Measurements from ENCODE around the gene PATJ.
A peak's percentile ranks its signal among the peaks of the same experiment; 100 is the strongest.
"Not testable (repeated sequence)": the region's sequence is repeated elsewhere in the genome, so short reads cannot be mapped to it uniquely, and the experiment has no call there.

The PATJ gene

DNA sequence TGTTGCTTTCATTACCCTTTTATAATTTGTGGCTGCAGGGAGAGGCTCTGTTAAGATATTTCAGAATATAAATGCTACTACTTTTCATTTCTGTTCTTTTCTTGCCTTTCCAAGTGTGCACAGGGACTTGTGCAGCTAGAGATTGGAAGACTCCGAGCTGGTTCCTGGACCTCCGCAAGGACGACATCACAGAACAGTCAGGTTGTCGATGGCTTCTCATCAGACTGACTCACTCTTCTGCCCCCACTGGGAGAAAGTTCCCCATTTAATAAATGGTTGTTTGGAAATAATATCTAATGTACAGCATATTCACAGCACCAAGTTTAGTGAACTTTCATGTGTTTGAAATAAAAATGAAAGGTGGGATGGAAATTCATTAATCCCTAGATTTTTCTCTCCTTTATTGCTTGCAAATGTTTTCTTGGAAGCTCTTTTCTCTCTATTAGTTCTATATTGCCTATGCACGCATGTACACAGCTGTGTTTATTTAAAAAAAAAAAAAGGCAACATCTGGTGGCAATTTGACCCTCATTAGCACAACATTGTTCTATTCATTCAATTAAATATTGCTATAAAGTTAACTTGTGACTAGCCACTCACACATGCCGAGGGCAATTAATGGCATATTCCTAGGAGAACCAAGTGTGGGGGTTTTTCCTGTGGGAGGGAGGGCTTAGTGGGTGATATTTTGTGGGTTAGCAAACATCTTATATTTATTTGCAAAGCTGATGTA, 374.9 kb downstream of the PATJ start:
- no peak for ATAC-seq
- H3K4me1 Mint-ChIP-seq = no peaks in the 10 kb centered on the region
- H3K9me3 Mint-ChIP-seq = no peaks in the 10 kb centered on the region
- H3K27ac Mint-ChIP-seq = no peak overlapping the region
- no peak for DNase-seq
- H3K36me3 Mint-ChIP-seq (ENCODE audit: low read depth) = peaks cover 1% of the 10 kb centered on the region
- H3K4me3 Mint-ChIP-seq = no peak overlapping the region
- H3K27me3 Mint-ChIP-seq = no peaks in the 10 kb centered on the region

DNA sequence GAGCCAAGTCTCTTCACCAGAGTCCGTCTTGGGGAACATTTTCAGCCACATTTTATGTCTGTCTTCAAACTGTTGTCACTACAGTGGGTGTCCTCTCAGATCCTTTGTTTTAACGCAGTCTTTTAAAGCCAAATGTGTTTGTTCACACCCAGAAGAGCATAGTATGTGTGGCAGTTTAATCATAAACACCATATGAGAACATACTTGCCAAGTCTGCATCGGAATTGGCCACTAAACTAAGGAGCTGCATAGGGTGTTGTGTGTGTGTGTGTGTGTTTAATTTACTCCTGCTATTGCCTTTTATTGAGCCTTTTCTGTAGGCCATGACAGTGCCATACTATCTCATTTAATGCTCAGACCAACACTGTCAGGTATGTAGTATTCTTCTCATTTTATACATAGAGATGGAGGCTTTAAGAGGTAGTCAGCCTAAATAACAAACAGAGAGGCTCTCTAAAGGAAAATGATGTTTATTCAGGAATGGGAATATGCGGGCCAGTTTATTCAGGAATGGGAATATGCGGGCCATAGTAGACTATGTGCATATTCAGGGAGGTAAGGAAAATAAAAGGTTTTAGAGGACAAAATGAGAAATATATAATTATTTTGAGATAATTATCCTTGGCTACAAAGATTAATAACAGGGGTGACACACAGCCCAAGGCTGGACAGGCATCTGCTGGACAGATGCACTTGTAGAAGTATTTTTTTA, 384.5 kb downstream of the PATJ start:
- ATAC-seq (no peak), DNase-seq (no peak)
- H3K36me3 Mint-ChIP-seq (ENCODE audit: low read depth) = no peaks in the 10 kb centered on the region
- H3K9me3 Mint-ChIP-seq = no peaks in the 10 kb centered on the region
- no peak overlapping the region for H3K27ac Mint-ChIP-seq
- no peaks in the 10 kb centered on the region for H3K27me3 Mint-ChIP-seq
- no peaks in the 10 kb centered on the region for H3K4me1 Mint-ChIP-seq
- no peak overlapping the region for H3K4me3 Mint-ChIP-seq

DNA sequence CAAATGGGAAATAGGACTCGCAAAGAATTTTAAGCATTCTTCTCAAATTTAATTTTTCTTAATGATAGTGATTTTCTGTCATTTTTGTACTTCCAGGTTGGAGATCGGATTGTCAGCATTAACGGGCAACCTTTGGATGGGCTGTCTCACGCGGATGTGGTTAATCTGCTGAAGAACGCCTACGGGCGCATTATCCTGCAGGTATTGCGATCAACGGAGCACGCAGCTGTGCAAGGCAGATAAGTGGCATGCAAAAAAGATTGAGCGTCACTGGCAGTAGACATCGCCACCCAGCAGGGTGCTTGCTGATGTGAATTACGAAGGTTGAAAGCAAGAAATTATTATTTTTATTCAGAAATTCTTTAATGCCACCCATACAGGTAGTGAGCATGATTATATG, 386.5 kb downstream of the PATJ start:
- no peak for DNase-seq
- no peak for ATAC-seq
- Mint-ChIP-seq H3K9me3 (no peaks in the 10 kb centered on the region), H3K27ac (no peak overlapping the region), H3K4me3 (no peak overlapping the region), H3K36me3 (ENCODE audit: low read depth) (no peaks in the 10 kb centered on the region), H3K4me1 (no peaks in the 10 kb centered on the region), H3K27me3 (no peaks in the 10 kb centered on the region)

DNA sequence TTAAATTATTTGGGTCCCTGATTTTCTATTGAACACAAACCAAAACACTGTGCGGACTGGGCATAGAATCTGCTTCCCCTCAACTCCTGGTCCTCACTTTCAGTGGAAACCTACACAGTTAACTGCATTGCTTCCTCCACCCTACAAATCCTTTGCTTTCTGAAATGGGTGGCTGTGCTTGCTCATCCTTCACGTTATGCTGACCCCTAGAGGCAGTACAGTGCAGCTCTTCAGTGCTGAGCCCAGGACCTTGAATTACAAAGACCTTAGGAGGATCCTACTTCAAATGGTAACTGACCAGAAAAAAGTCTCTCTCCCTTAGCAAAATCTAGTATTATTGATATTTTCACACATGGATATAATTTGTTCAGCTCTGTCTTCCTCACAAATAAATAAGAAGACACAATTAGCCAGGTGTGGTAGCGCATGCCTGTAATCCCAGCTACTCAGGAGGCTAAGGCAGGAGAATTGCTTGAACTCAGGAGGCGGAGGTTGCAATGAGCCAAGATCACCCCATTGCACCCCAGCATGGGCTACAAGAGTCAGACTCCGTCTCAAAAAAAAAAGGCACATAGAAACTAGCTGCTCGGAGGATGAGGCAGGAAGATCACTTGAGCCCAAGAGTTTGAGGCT, 388.9 kb downstream of the PATJ start:
- Mint-ChIP-seq H3K4me1 (no peaks in the 10 kb centered on the region), H3K27ac (no peak overlapping the region), H3K27me3 (no peaks in the 10 kb centered on the region), H3K36me3 (ENCODE audit: low read depth) (no peaks in the 10 kb centered on the region), H3K4me3 (no peak overlapping the region), H3K9me3 (no peaks in the 10 kb centered on the region)
- ATAC-seq = peak; percentile 80
- DNase-seq = peak; percentile 22

DNA sequence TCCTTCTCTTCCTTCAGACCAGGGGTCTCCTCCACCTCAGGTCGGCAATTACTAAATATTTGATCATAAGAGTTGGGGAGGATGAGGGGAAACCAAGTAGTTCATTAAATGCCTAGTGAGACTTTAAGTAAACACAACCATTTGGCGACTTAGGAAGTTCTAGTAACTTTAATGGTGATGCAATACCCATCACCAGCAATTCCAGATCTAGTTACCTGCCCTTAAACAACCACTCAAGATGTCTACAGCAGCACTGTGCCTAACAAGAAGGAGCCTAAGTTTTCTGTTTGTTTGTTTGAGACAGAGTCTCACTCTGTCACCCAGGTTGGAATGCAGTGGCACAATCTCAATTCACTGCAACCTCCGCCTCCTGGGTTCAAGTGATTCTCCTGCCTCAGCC, 395.7 kb downstream of the PATJ start:
- H3K9me3 Mint-ChIP-seq = no peaks in the 10 kb centered on the region
- H3K4me3 Mint-ChIP-seq = no peak overlapping the region
- H3K27me3 Mint-ChIP-seq = no peaks in the 10 kb centered on the region
- no peak for ATAC-seq
- no peak for DNase-seq
- H3K36me3 Mint-ChIP-seq (ENCODE audit: low read depth) = no peaks in the 10 kb centered on the region
- H3K4me1 Mint-ChIP-seq = no peaks in the 10 kb centered on the region
- no peak overlapping the region for H3K27ac Mint-ChIP-seq

DNA sequence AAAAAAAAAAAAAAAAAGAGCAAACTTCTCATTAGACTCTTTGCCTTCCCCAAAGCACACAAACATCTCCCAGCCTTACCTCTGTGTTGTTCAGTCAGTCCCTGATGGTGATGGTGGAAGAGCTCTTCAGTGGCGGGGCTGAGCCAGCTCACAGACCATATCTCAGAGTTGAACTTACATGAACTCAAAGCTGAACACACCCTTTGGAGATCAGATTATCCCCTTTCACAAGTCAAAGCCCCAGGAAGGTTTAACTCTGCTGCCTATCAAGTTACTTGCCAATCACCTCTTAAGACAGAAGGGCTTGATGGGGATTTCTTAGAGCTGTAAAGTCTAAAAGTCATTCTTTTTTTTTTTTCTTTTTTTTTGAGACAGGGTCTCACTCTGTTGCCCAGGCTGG, 397.1 kb downstream of the PATJ start:
- no peak overlapping the region for H3K4me3 Mint-ChIP-seq

DNA sequence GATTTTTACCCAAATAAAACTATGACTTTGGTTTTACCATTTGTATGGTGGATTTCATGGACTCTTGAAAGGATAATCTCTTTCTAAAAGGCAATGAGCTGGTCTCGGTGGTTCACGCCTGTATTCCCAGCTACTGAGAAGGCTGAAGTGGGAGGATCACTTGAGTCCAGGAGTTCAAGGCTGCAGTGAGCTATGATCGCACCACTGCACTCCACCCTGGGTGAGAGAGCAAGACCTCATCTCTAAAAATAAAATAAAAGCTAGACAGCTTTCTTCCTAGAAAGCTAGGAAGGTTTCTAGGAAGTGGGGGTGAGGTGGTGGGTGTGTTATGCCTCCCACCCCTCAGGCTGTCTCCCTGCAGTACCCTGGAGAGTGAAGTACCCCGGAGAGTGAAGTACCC, 398.4 kb downstream of the PATJ start:
- Mint-ChIP-seq H3K4me3 (no peak overlapping the region), H3K4me1 (no peaks in the 10 kb centered on the region), H3K36me3 (ENCODE audit: low read depth) (no peaks in the 10 kb centered on the region), H3K27ac (no peak overlapping the region), H3K27me3 (no peaks in the 10 kb centered on the region), H3K9me3 (no peaks in the 10 kb centered on the region)
- DNase-seq = no peak
- ATAC-seq = no peak

More for the DNA sequence above, 397.1 kb downstream of the PATJ start:
- no peaks in the 10 kb centered on the region for H3K27me3 Mint-ChIP-seq
- no peak for DNase-seq
- H3K9me3 Mint-ChIP-seq = no peaks in the 10 kb centered on the region
- H3K27ac Mint-ChIP-seq = no peak overlapping the region
- H3K36me3 Mint-ChIP-seq (ENCODE audit: low read depth) = no peaks in the 10 kb centered on the region
- no peaks in the 10 kb centered on the region for H3K4me1 Mint-ChIP-seq
- no peak for ATAC-seq

DNA sequence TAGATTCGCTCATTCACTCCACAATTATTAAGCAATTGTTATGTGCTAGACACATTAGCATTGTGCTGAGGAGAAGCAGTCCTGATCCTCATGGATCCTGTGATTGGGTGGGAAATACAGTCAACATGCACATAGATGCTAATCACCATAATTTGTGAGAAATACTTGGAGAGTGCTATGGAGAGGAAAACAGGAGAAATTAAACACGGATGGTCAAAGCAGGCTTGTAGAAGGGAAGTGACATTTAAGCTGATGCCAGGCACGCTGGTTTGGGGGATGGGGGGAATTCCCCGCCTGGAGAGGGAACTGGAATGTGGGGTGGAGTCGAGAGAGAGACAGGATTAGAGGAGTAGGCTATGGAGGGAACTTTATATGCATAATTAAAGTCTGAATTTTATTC, 400.2 kb downstream of the PATJ start:
- no peaks in the 10 kb centered on the region for H3K27me3 Mint-ChIP-seq
- DNase-seq = no peak
- H3K9me3 Mint-ChIP-seq = no peaks in the 10 kb centered on the region
- no peaks in the 10 kb centered on the region for H3K4me1 Mint-ChIP-seq
- no peak overlapping the region for H3K4me3 Mint-ChIP-seq
- no peaks in the 10 kb centered on the region for H3K36me3 Mint-ChIP-seq (ENCODE audit: low read depth)
- ATAC-seq = no peak
- H3K27ac Mint-ChIP-seq = no peak overlapping the region

DNA sequence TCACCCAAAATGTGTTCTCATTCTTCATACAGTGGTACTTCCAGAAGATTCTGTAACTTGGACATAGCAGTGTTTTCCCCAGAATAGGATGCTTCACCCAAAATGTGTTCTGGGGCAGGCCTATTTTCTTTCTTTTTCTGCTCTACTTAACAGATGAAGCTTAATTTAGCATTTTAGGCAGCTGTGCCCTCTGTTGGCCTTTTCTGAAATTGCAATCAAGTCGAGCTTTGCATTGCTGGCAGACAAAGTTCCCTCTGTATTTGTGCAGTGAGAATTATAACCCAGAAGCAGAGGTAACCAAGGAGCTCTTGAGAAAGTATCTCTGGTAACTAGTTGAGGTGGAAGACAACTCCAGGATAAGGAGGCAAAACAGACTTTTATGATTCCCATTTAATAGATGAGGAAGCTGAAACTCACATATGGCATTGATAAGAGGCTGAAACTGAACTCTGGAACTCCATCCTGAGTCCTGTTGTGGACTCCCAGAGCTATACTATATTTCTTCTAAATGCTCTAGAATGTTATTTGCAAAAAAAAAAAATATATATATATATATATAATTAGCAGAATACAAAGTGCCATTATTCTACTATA, 402.1 kb downstream of the PATJ start:
- Mint-ChIP-seq H3K4me1 (no peaks in the 10 kb centered on the region), H3K4me3 (no peak overlapping the region), H3K27me3 (no peaks in the 10 kb centered on the region), H3K9me3 (no peaks in the 10 kb centered on the region), H3K27ac (no peak overlapping the region), H3K36me3 (ENCODE audit: low read depth) (peaks cover 2% of the 10 kb centered on the region)
- DNase-seq (peak; percentile 20), ATAC-seq (no peak)

DNA sequence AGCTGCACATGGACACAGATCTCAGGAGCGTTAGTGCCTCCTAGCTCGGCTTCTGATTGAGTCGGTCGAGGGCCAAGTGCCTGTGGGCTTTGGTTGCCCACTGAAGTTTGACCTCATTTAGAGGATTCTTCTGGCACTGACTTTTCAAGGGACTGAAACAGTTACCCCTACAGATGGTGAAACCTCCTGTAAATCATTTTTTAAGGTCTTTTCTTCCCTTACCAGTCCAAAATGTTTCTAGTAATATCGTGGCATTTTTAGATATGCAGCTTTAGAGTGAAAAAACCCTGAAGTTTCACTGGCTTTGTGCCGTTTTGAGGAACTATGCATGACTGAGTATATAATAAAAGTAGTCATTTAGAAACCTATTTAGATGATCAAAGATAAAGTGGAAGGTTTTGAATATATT, 417.7 kb downstream of the PATJ start:
- Mint-ChIP-seq H3K36me3 (ENCODE audit: low read depth) (peaks cover 2% of the 10 kb centered on the region), H3K27ac (no peak overlapping the region), H3K9me3 (no peaks in the 10 kb centered on the region), H3K4me3 (no peak overlapping the region), H3K27me3 (no peaks in the 10 kb centered on the region), H3K4me1 (no peaks in the 10 kb centered on the region)
- no peak for ATAC-seq
- no peak for DNase-seq

DNA sequence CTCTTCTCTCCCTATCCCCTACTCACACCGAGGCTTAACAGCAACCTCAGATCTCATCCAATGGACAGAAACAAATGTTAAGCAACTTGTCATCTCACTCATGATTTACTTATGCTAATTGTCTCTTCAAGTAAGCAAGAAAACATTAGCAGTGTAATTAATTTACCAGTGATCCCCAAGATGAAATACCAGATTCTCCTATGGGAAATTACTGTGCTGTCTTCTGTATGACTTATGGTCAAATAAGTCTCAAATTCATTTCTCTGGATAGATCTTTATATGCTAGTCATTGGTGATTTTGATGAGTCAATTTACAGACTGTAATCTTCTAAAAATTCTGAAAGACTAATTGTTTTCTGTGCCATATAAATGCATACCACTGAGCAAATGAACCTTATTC, 419.4 kb downstream of the PATJ start:
- no peak for ATAC-seq
- Mint-ChIP-seq H3K9me3 (no peaks in the 10 kb centered on the region), H3K27ac (no peak overlapping the region), H3K36me3 (ENCODE audit: low read depth) (peaks cover 2% of the 10 kb centered on the region), H3K4me3 (no peak overlapping the region), H3K27me3 (no peaks in the 10 kb centered on the region), H3K4me1 (no peaks in the 10 kb centered on the region)
- DNase-seq = no peak

DNA sequence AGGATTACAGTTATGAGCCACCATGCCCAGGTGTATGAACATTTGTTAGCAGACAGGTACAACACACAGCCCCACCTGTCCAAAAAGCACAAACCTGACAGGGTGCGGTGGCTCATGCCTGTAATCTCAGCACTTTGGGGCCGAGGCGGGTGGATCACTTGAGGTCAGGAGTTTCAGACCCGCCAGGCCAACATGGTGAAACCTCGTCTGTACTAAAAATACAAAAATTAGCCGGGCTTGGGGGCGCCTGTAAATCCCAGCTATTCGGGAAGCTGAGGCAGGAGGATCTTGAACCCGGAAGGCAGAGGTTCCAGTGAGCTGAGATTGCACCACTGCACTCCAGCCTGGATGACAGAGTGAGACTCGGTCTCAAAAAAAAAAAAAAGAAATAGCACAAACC, 428.1 kb downstream of the PATJ start:
- not testable (repeated sequence) for ATAC-seq; H3K9me3 Mint-ChIP-seq; H3K27ac Mint-ChIP-seq; DNase-seq; H3K36me3 Mint-ChIP-seq (ENCODE audit: low read depth); H3K4me3 Mint-ChIP-seq; H3K4me1 Mint-ChIP-seq; H3K27me3 Mint-ChIP-seq

DNA sequence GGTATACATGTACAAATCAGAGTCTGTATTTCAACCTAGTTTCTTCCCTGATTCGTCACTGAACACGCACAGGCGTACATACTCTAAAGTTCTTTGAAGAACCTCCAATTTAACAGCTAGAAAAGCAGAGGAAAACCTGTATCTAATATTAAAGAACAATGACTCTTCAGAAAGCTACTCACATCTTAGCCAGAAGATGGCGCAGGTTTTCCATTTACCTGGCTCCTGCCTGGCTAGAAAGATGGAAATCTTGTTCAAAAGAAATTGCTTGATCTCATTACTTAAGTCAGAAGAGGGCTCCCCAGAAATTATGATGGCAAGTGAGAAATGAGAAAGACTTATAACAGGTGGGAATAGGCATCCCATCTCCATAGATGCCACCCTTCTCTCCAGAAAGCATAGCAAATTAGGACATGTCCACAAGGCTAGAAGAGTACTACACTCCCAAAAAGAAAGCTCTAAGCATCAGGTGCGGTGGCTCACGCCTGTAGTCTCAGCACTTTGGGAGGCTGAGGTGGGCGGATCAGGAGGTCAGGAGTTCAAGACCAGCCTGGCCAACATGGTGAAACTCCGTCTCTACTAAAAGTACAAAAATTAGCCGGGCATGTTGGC, 433.4 kb downstream of the PATJ start:
- no peak overlapping the region for H3K27ac Mint-ChIP-seq
- no peaks in the 10 kb centered on the region for H3K36me3 Mint-ChIP-seq (ENCODE audit: low read depth)
- no peak overlapping the region for H3K4me3 Mint-ChIP-seq
- H3K9me3 Mint-ChIP-seq = no peaks in the 10 kb centered on the region
- no peaks in the 10 kb centered on the region for H3K4me1 Mint-ChIP-seq
- H3K27me3 Mint-ChIP-seq = peaks cover 6% of the 10 kb centered on the region
- peak; percentile 38 for DNase-seq
- no peak for ATAC-seq

DNA sequence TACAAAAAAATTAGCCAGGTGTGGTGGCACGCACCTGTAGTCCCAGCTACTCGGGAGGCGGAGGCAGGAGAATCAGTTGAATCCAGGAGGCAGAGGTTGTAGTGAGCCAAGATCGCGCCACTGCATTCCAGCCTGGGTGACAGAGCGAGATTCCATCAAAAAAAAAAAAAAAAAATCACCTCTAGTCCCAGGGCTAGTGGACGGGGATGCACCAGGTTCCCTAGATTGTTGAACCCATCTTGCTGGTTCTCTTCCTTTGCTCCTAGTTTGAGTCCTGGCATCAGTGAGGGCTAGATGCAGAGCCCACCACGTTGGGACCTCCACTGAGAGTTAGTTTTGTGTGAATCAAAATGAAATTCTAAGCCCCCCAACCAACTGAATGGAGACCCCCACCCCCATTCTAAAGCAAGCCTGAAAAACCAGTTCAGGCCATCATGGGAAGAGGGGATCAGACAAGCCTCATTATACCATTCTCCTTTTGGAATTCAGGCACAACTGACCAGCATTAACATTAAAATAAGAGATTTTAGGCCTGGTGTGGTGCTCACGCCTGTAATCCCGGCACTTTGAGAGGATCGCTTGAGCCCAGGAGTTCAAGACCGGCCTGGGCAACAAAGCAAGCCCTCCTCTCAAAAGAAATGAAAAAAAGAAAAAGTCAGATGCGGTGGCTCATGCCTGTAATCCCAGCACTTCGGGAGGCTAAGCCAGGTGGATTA, 434.5 kb downstream of the PATJ start:
- Mint-ChIP-seq H3K9me3 (no peaks in the 10 kb centered on the region), H3K27ac (no peak overlapping the region), H3K4me1 (no peaks in the 10 kb centered on the region), H3K4me3 (no peak overlapping the region), H3K36me3 (ENCODE audit: low read depth) (no peaks in the 10 kb centered on the region), H3K27me3 (peaks cover 7% of the 10 kb centered on the region)
- DNase-seq = no peak
- no peak for ATAC-seq
